Mesenchymal stem cell (in vitro differentiated cells and primary cell): ENCODE results near the gene VWA3B.

Experiments
- DNase-seq: peaks from one replicate; pipeline ENCODE4 v3.0.0-alpha.2; 2013
- H2AFZ ChIP-seq: one replicate; pipeline ENCODE4 v1.6.1; 2013; ENCODE audit warnings: low read depth, mild to moderate bottlenecking, control low read depth, inconsistent platforms, low read length, moderate library complexity
- H2AK5ac ChIP-seq: 2 replicates; pipeline ENCODE4 v1.6.1; 2013; ENCODE audit warnings: low read length, moderate library complexity, mild to moderate bottlenecking, inconsistent platforms; ENCODE audit not compliant: severe bottlenecking
- H2BK120ac ChIP-seq: one replicate; pipeline ENCODE4 v1.6.1; 2013; ENCODE audit warnings: low read depth, mild to moderate bottlenecking, inconsistent platforms, low read length, moderate library complexity
- H2BK12ac ChIP-seq, 2 experiments: one replicate each; pipeline ENCODE4 v1.6.1; 2013; ENCODE audit warnings: inconsistent platforms in 2 of 2, low read length in 2 of 2, mild to moderate bottlenecking in 2 of 2, moderate library complexity in 2 of 2, control low read depth in 1 of 2
- H2BK15ac ChIP-seq: one replicate; pipeline ENCODE4 v1.6.1; 2013; ENCODE audit warnings: mild to moderate bottlenecking, low read depth, inconsistent platforms; ENCODE audit not compliant: poor library complexity, severe bottlenecking
- H2BK5ac ChIP-seq: 2 replicates; pipeline ENCODE4 v1.6.1; 2013; ENCODE audit warnings: low read depth, mild to moderate bottlenecking, low read length, control low read depth, inconsistent platforms; ENCODE audit not compliant: poor library complexity, severe bottlenecking
- H3K14ac ChIP-seq, 2 experiments: one replicate each; pipeline ENCODE4 v1.6.1; 2013; ENCODE audit warnings: inconsistent platforms in 2 of 2, low read length in 2 of 2, control low read depth in 1 of 2, mild to moderate bottlenecking in 1 of 2, moderate library complexity in 1 of 2
- H3K18ac ChIP-seq, 2 experiments: one replicate each; pipeline ENCODE4 v1.6.1; 2013; ENCODE audit warnings: inconsistent platforms in 2 of 2, low read length in 2 of 2, control low read depth in 1 of 2, low read depth in 1 of 2, mild to moderate bottlenecking in 1 of 2
- H3K23ac ChIP-seq, 2 experiments: one replicate each; pipeline ENCODE4 v1.6.1; 2013; ENCODE audit warnings: inconsistent platforms in 2 of 2, low read length in 2 of 2, mild to moderate bottlenecking in 2 of 2, moderate library complexity in 2 of 2, control low read depth in 1 of 2
- H3K27ac ChIP-seq: 2 replicates; pipeline ENCODE4 v1.5.1; 2013; ENCODE audit warnings: mild to moderate bottlenecking, moderate library complexity, low read length, control low read depth, inconsistent platforms; ENCODE audit not compliant: poor library complexity, severe bottlenecking
- H3K27me3 ChIP-seq, 2 experiments: 2 replicates each; pipeline versions ENCODE4 v1.6.1 to v1.7.0; 2013; ENCODE audit warnings: low read length in 2 of 2, mild to moderate bottlenecking in 2 of 2, moderate library complexity in 2 of 2, control low read depth in 1 of 2, inconsistent platforms in 1 of 2; ENCODE audit not compliant: control insufficient read depth in 1 of 2, insufficient read depth in 1 of 2
- H3K36me3 ChIP-seq, 2 experiments: 2 replicates each; pipeline versions ENCODE4 v1.6.1 to v1.7.0; 2013; ENCODE audit warnings: low read length in 2 of 2, control low read depth in 1 of 2, inconsistent platforms in 1 of 2, low read depth in 1 of 2, mild to moderate bottlenecking in 1 of 2; ENCODE audit not compliant: insufficient read depth in 2 of 2, control insufficient read depth in 1 of 2
- H3K4ac ChIP-seq, 2 experiments: one replicate each; pipeline ENCODE4 v1.6.1; 2013; ENCODE audit warnings: inconsistent platforms in 2 of 2, low read length in 2 of 2, mild to moderate bottlenecking in 2 of 2, moderate library complexity in 2 of 2, control low read depth in 1 of 2, low read depth in 1 of 2
- H3K4me1 ChIP-seq: 2 replicates; pipeline ENCODE4 v1.6.1; 2013; ENCODE audit warnings: low read depth, low read length, control low read depth; ENCODE audit not compliant: control insufficient read depth, insufficient read depth
- H3K4me2 ChIP-seq: 2 replicates; pipeline ENCODE4 v1.6.1; 2013; ENCODE audit warnings: low read length, mild to moderate bottlenecking, inconsistent platforms; ENCODE audit not compliant: poor library complexity, severe bottlenecking
- H3K4me3 ChIP-seq, 2 experiments: 2 replicates each; pipeline versions ENCODE4 v1.5.1 to v1.7.0; 2013; ENCODE audit warnings: low read length in 2 of 2, mild to moderate bottlenecking in 2 of 2, control low read depth in 1 of 2, low read depth in 1 of 2; ENCODE audit not compliant: insufficient read depth in 1 of 2
- H3K79me1 ChIP-seq: replicated peaks from 2 replicates; pipeline ENCODE4 v1.6.1; 2013; ENCODE audit warnings: mild to moderate bottlenecking, control low read depth, low read length, inconsistent platforms; ENCODE audit not compliant: poor library complexity, severe bottlenecking
- H3K9ac ChIP-seq: 2 replicates; pipeline ENCODE4 v1.7.0; 2013; ENCODE audit warnings: mild to moderate bottlenecking, low read length, moderate library complexity
- H3K9me3 ChIP-seq: 2 replicates; pipeline ENCODE4 v1.7.0; 2013; ENCODE audit warnings: mild to moderate bottlenecking, low read length; ENCODE audit not compliant: control insufficient read depth
- H4K8ac ChIP-seq: one replicate; pipeline ENCODE4 v1.6.1; 2013; ENCODE audit warnings: inconsistent platforms, mild to moderate bottlenecking, low read length, moderate library complexity
- H4K91ac ChIP-seq: one replicate; pipeline ENCODE4 v1.6.1; 2013; ENCODE audit warnings: mild to moderate bottlenecking, low read length, inconsistent platforms
- WGBS: methylation state at CpG from one replicate; pipeline ENCODE4 v1.1.7; 2013; ENCODE audit warnings: mixed read lengths; 5-methylcytosine and 5-hydroxymethylcytosine counted together

Gene VWA3B

DNA sequence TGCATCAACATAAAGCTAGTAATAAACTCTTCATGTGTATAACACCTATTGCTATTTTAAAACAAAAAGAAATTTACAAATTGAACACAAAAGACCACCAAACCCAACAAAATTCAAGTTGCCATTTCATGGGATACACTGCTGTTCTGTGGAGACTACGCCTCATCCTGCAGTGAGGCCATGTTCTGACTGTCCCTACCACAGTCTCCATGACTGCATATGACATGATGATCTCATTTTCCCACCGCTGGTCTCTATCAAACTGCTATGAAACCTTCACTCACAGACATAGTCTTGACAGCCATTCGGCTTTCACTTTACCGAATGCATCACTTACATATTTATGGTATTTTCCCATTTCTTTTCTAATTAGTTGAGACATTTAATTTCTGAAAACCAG, 21.2 kb upstream of the VWA3B start:
- Histone ChIP-seq H3K9ac (no peak overlapping the region), H4K91ac (no peak overlapping the region), H2BK5ac (no peak overlapping the region), H2AK5ac (no peak overlapping the region), H3K23ac (no peak overlapping the region), H3K27me3 (peaks cover 9 to 10% of the 10 kb centered on the region in 2 experiments), H3K9me3 (no peaks in the 10 kb centered on the region), H3K18ac (no peak overlapping the region), H2BK12ac (no peak overlapping the region), H3K36me3 (no peaks in the 10 kb centered on the region), H3K4ac (no peak overlapping the region), H2AFZ (no peak overlapping the region), H3K4me2 (no peak overlapping the region), H3K79me1 (no peaks in the 10 kb centered on the region), H2BK120ac (no peak overlapping the region), H4K8ac (no peak overlapping the region), H3K27ac (no peak overlapping the region), H3K4me1 (no peaks in the 10 kb centered on the region), H2BK15ac (no peak overlapping the region), H3K14ac (no peak overlapping the region), H3K4me3 (no peak overlapping the region)
- 84% methylated on average over 4 of the region's 4 CpGs for WGBS
- no peak for DNase-seq

DNA sequence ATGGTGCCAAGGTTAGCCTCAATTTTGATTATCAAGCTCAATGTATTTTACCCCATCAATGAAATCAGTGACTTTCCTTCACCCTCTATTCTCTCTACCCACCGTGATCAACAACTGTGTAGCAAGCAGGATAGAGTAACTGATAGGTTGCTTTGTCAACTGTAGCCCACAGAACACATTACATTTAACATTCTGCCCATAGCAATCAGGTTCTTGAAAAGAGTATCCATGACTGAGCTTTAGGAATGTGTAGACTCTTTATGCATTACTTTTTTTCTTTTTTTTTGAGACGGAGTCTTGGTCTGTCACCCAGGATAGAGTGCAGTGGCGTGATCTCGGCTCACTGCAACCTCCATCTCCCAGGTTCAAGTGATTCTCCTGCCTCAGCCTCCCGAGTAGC, 19.8 kb upstream of the VWA3B start:
- H3K4ac ChIP-seq = no peak overlapping the region
- no peak overlapping the region for H2AFZ ChIP-seq
- no peak overlapping the region for H4K8ac ChIP-seq
- no peak overlapping the region for H3K9ac ChIP-seq
- H2AK5ac ChIP-seq = no peak overlapping the region
- no peak for DNase-seq
- no peaks in the 10 kb centered on the region for H3K9me3 ChIP-seq
- no peak overlapping the region for H3K14ac ChIP-seq
- H3K18ac ChIP-seq = no peak overlapping the region
- H3K4me2 ChIP-seq = no peak overlapping the region
- H3K23ac ChIP-seq = no peak overlapping the region
- no peaks in the 10 kb centered on the region for H3K79me1 ChIP-seq
- H2BK5ac ChIP-seq = no peak overlapping the region
- H4K91ac ChIP-seq = no peak overlapping the region
- H2BK15ac ChIP-seq = no peak overlapping the region
- H3K27ac ChIP-seq = no peak overlapping the region
- no peak overlapping the region for H2BK120ac ChIP-seq
- no peaks in the 10 kb centered on the region for H3K36me3 ChIP-seq
- no peak overlapping the region for H2BK12ac ChIP-seq
- WGBS = 82% methylated on average over 1 of the region's 5 CpGs
- no peaks in the 10 kb centered on the region for H3K4me1 ChIP-seq
- no peak overlapping the region for H3K4me3 ChIP-seq
- H3K27me3 ChIP-seq = peaks cover 9 to 16% of the 10 kb centered on the region in 2 experiments

DNA sequence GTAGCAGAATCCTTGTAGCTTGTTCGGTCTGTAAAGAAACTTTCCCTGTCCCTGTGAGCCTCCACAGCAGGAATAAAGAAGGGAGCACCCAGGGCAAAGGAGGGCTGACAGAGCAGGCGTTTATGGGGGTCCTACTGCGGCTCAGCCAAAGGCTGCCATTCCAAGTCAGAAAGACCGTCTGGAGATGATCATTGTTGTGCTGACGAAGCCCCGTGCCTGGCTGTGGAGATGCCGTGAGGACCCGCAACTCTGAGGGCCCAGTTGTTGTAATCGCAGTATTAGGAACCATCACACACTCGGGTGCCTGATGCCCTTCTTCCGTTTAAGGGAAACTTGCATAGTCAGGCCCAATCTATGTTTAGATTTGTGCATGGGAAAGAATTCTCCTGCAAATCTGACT, 16.9 kb upstream of the VWA3B start:
- no peak overlapping the region for H2BK120ac ChIP-seq
- no peak overlapping the region for H2AFZ ChIP-seq
- no peak overlapping the region for H3K4me2 ChIP-seq
- no peak for DNase-seq
- H2BK5ac ChIP-seq = no peak overlapping the region
- H3K18ac ChIP-seq = no peak overlapping the region
- no peak overlapping the region for H4K8ac ChIP-seq
- H3K4me1 ChIP-seq = no peaks in the 10 kb centered on the region
- no peaks in the 10 kb centered on the region for H3K79me1 ChIP-seq
- 78% methylated on average over 11 of the region's 11 CpGs for WGBS
- no peaks in the 10 kb centered on the region for H3K36me3 ChIP-seq
- no peak overlapping the region for H2BK15ac ChIP-seq
- no peak overlapping the region for H3K9ac ChIP-seq
- no peak overlapping the region for H4K91ac ChIP-seq
- H3K27ac ChIP-seq = no peak overlapping the region
- H3K4me3 ChIP-seq = no peak overlapping the region
- H3K14ac ChIP-seq = no peak overlapping the region
- H2BK12ac ChIP-seq = no peak overlapping the region
- no peak overlapping the region for H3K4ac ChIP-seq
- H3K23ac ChIP-seq = no peak overlapping the region
- no peaks in the 10 kb centered on the region for H3K9me3 ChIP-seq
- H3K27me3 ChIP-seq = peaks cover 9 to 16% of the 10 kb centered on the region in 2 experiments
- H2AK5ac ChIP-seq = no peak overlapping the region

DNA sequence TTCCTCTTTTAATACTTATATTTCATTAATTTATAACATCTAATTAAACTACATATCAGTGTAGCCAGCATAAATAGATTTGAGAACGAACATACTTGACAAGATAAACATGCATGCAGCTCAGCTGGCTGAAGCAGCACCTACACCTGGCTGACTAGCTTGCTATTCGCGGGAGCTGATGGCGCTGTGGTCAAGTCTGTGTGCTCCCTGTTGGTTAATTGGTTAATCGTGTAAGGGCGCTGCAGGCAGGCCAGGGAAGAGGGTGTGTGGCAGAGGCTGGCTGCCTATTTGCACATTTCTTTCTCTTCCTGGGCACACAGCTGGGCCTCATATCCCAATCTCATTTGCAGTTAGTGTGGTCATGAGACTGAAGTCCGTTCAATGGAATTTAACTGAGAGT, 14.5 kb upstream of the VWA3B start:
- Histone ChIP-seq H2BK120ac (no peak overlapping the region), H3K4me2 (no peak overlapping the region), H3K4me3 (no peak overlapping the region), H3K9me3 (no peaks in the 10 kb centered on the region), H3K27ac (no peak overlapping the region), H3K4ac (no peak overlapping the region), H2AFZ (no peak overlapping the region), H3K79me1 (no peaks in the 10 kb centered on the region), H3K9ac (no peak overlapping the region), H3K36me3 (no peaks in the 10 kb centered on the region), H3K4me1 (no peaks in the 10 kb centered on the region), H2BK15ac (no peak overlapping the region), H2BK12ac (no peak overlapping the region), H4K91ac (no peak overlapping the region), H3K27me3 (peaks cover 6 to 16% of the 10 kb centered on the region in 2 experiments), H2BK5ac (no peak overlapping the region), H3K18ac (no peak overlapping the region), H3K14ac (no peak overlapping the region), H3K23ac (no peak overlapping the region), H2AK5ac (no peak overlapping the region), H4K8ac (no peak overlapping the region)
- WGBS = 82% methylated on average over 7 of the region's 7 CpGs
- no peak for DNase-seq
